NT2/D1 (cell line): ENCODE data around the gene TMEM204.

Experiments used
- DNase-seq: peaks from one replicate; pipeline ENCODE4 v3.0.0-alpha.2; 2011; ENCODE audit warnings: low read depth, low spot score
- H3K27me3 ChIP-seq: 2 replicates; pipeline ENCODE4 v1.6.0; 2011; ENCODE audit warnings: mild to moderate bottlenecking; ENCODE audit not compliant: insufficient read length, insufficient read depth
- H3K36me3 ChIP-seq: 2 replicates; pipeline ENCODE4 v1.6.1; 2011; ENCODE audit warnings: mild to moderate bottlenecking, low read length, mixed read lengths; ENCODE audit not compliant: insufficient read depth, insufficient read length
- H3K4me1 ChIP-seq: 2 replicates; pipeline ENCODE4 v1.5.1; 2011; ENCODE audit not compliant: insufficient read depth, insufficient read length
- H3K4me3 ChIP-seq: 2 replicates; pipeline ENCODE4 v1.5.1; 2011; ENCODE audit warnings: low read depth; ENCODE audit not compliant: insufficient read length
- H3K9ac ChIP-seq: 2 replicates; pipeline ENCODE4 v1.6.0; 2011; ENCODE audit warnings: low read depth; ENCODE audit not compliant: insufficient read length
- H3K9me3 ChIP-seq: 2 replicates; pipeline ENCODE4 v1.5.1; 2011; ENCODE audit warnings: mild to moderate bottlenecking, low read length; ENCODE audit not compliant: insufficient read depth
- SUZ12 ChIP-seq: IDR thresholded peaks from 2 replicates; pipeline ENCODE4 v1.6.1; 2011; ENCODE audit not compliant: insufficient read length, insufficient read depth; ENCODE audit errors: extremely low read depth
- YY1 ChIP-seq: IDR thresholded peaks from 2 replicates; pipeline ENCODE4 v1.6.1; 2011; ENCODE audit not compliant: insufficient read length, insufficient read depth
- ZNF274 ChIP-seq: IDR thresholded peaks from 2 replicates; pipeline ENCODE4 v1.6.1; 2011; ENCODE audit warnings: mild to moderate bottlenecking, low read depth, low read length

TMEM204 gene

GRCh38 chr16:1579214-1579613, 45.7 kb downstream of the TMEM204 start:
- Histone ChIP-seq H3K36me3 (peaks cover 55% of the 10 kb centered on the region), H3K4me3 (no peak overlapping the region), H3K27me3 (no peaks in the 10 kb centered on the region), H3K9me3 (peaks cover 5% of the 10 kb centered on the region; the same call in 1 of the 2 replicates), H3K9ac (no peak overlapping the region), H3K4me1 (peaks cover 6% of the 10 kb centered on the region)
- no peak for TF ChIP-seq SUZ12
- TF ChIP-seq ZNF274 = no peak
- no peak for TF ChIP-seq YY1
- DNase-seq = no peak

- peaks cover 58% of the 10 kb centered on the region for H3K36me3 ChIP-seq
- H3K4me1 ChIP-seq = peaks cover 3% of the 10 kb centered on the region
- H3K4me3 ChIP-seq = no peak overlapping the region
- TF ChIP-seq ZNF274 (no peak), YY1 (no peak), SUZ12 (no peak)
- H3K27me3 ChIP-seq = no peaks in the 10 kb centered on the region
- H3K9ac ChIP-seq = no peak overlapping the region
- peaks cover 5% of the 10 kb centered on the region; the same call in 1 of the 2 replicates for H3K9me3 ChIP-seq
- DNase-seq = no peak
These were observed 46.8 kb downstream of the TMEM204 start for GRCh38 chr16:1580256-1580655.

- no peaks in the 10 kb centered on the region for H3K27me3 ChIP-seq
- DNase-seq = no peak
- TF ChIP-seq SUZ12 = no peak
- TF ChIP-seq YY1 = no peak
- no peak for TF ChIP-seq ZNF274
- no peak overlapping the region for H3K9ac ChIP-seq
- no peak overlapping the region for H3K4me3 ChIP-seq
- H3K36me3 ChIP-seq = peaks cover 57% of the 10 kb centered on the region
- peaks cover 3% of the 10 kb centered on the region for H3K4me1 ChIP-seq
- no peaks in the 10 kb centered on the region for H3K9me3 ChIP-seq
These were observed 47.5 kb downstream of the TMEM204 start for GRCh38 chr16:1580956-1581355.

GRCh38 chr16:1581804-1582203, 48.3 kb downstream of the TMEM204 start:
- H3K9me3 ChIP-seq = no peaks in the 10 kb centered on the region

GRCh38 chr16:1583180-1583579, 49.7 kb downstream of the TMEM204 start:
- H3K9me3 ChIP-seq = no peaks in the 10 kb centered on the region
- H3K36me3 ChIP-seq = peaks cover 72% of the 10 kb centered on the region
- TF ChIP-seq SUZ12 = no peak
- TF ChIP-seq ZNF274 = no peak
- TF ChIP-seq YY1 = no peak
- H3K4me1 ChIP-seq = peaks cover 3% of the 10 kb centered on the region
- H3K9ac ChIP-seq = no peak overlapping the region
- H3K27me3 ChIP-seq = no peaks in the 10 kb centered on the region
- DNase-seq = no peak
- H3K4me3 ChIP-seq = no peak overlapping the region

More at GRCh38 chr16:1581804-1582203, 48.3 kb downstream of the TMEM204 start:
- H3K36me3 ChIP-seq = peaks cover 63% of the 10 kb centered on the region
- H3K27me3 ChIP-seq = no peaks in the 10 kb centered on the region
- no peak for DNase-seq
- peaks cover 3% of the 10 kb centered on the region for H3K4me1 ChIP-seq
- H3K9ac ChIP-seq = no peak overlapping the region
- TF ChIP-seq ZNF274 = no peak
- no peak for TF ChIP-seq YY1
- TF ChIP-seq SUZ12 = no peak
- H3K4me3 ChIP-seq = no peak overlapping the region

- Histone ChIP-seq H3K9me3 (no peaks in the 10 kb centered on the region), H3K9ac (no peak overlapping the region), H3K4me3 (no peak overlapping the region), H3K4me1 (peaks cover 3% of the 10 kb centered on the region), H3K27me3 (no peaks in the 10 kb centered on the region), H3K36me3 (peaks cover 75% of the 10 kb centered on the region)
- no peak for DNase-seq
- TF ChIP-seq ZNF274 = no peak
- no peak for TF ChIP-seq YY1
- no peak for TF ChIP-seq SUZ12
These were observed 51.5 kb downstream of the TMEM204 start for GRCh38 chr16:1584926-1585484.

- Histone ChIP-seq H3K36me3 (peaks cover 54% of the 10 kb centered on the region), H3K4me3 (no peak overlapping the region), H3K9ac (no peak overlapping the region), H3K27me3 (no peaks in the 10 kb centered on the region), H3K4me1 (no peaks in the 10 kb centered on the region), H3K9me3 (no peaks in the 10 kb centered on the region)
- TF ChIP-seq YY1 = no peak
- TF ChIP-seq SUZ12 = no peak
- TF ChIP-seq ZNF274 = no peak
- DNase-seq = no peak
These were observed 56.9 kb downstream of the TMEM204 start for GRCh38 chr16:1590366-1590765.
